Uterus (tissue), 4 donors: ENCODE data around the gene RNF112. TPM values are rescaled to one million over a fixed set of nuclear protein-coding genes. Genes with fewer than 3 reads are reported as not detected.

Source experiments
- DNase-seq, 2 donors: peaks; one replicate each; pipeline ENCODE4 v3.0.0-alpha.2; 2019 to 2020
- H3K27ac ChIP-seq, 2 donors: fragments of 200-600 bp; sonication (generic); 1 replicate in 1 of 2; 2 replicates in 1 of 2; pipeline ENCODE4 v1.5.1; 2016 to 2018
- H3K27me3 ChIP-seq, 2 donors: fragments of 200-600 bp; sonication (generic); one replicate each; pipeline ENCODE4 v1.5.1; 2018 to 2019; ENCODE audit warnings: control low read depth in 1 of 2
- H3K36me3 ChIP-seq, 2 donors: fragments of 200-600 bp; sonication (generic); one replicate each; pipeline ENCODE4 v1.5.1; 2019; ENCODE audit warnings: control low read depth in 1 of 2
- H3K4me1 ChIP-seq, 2 donors: fragments of 200-600 bp; sonication (generic); one replicate each; pipeline ENCODE4 v1.5.1; 2018 to 2019; ENCODE audit warnings: control low read depth in 1 of 2
- H3K4me3 ChIP-seq, 2 donors: fragments of 200-600 bp; sonication (generic); 1 replicate in 1 of 2; 2 replicates in 1 of 2; pipeline ENCODE4 v1.5.1; 2018 to 2019; ENCODE audit warnings: mild to moderate bottlenecking in 1 of 2
- H3K9me3 ChIP-seq, 2 donors: fragments of 200-600 bp; sonication (generic); one replicate each; pipeline ENCODE4 v1.5.1; 2019; ENCODE audit warnings: control low read depth in 1 of 2
- CTCF ChIP-seq, 4 experiments: fragments of 200-600 bp in 2 of 4; fragments of 450-650 bp in 2 of 4; sonication (generic) in 2 of 4; IDR thresholded peaks; one replicate each; pipeline ENCODE4 v1.5.1; 2016 to 2019; ENCODE audit warnings: antibody characterized with exemption in 4 of 4, mild to moderate bottlenecking in 2 of 4, moderate library complexity in 1 of 4
- POLR2A ChIP-seq, 2 donors: fragments of 450-650 bp; IDR thresholded peaks; one replicate each; pipeline ENCODE4 v1.6.1; 2016; ENCODE audit warnings: antibody characterized with exemption in 2 of 2, mild to moderate bottlenecking in 1 of 2, moderate library complexity in 1 of 2
- intact Hi-C: fragments of 100-400 bp; cut with DNase I; formaldehyde crosslinking; loops from one replicate; pipeline ENCODE4 v1.15.1; 2023; ENCODE audit warnings: low total_unique reads
- total RNA-seq, 4 donors: library from RNA; depleted of rRNA in 3 of 4; stranded (reverse); fragments of >200 nt in 3 of 4; gene quantifications; one replicate each; pipeline versions ENCODE4 v1.1.0 to v1.2.4, GENCODE V29; 2014 to 2023
- donor health status: DM: yes; HTN: yes; CAD: no.

RNF112 gene
- total RNA-seq, 4 donors from 2014 or later, result 0.88 to 14.7 (median 3.7) TPM

GRCh38 chr17:19411631-19412030 lies 599 bp downstream of the RNF112 start:
- no peak for DNase-seq
- no peak overlapping the region for H3K4me3 ChIP-seq
- H3K36me3 ChIP-seq, result no peaks in the 10 kb centered on the region
- H3K27ac ChIP-seq, result no peak overlapping the region
- intact Hi-C loops, result no loop called here
- TF ChIP-seq POLR2A (IDR thresholded peaks at IDR 0.05), result no peak
- TF ChIP-seq CTCF (IDR thresholded peaks at IDR 0.05), result no peak
- H3K4me1 ChIP-seq, result peaks cover 0 to 2% of the 10 kb centered on the region in 2 donors
- no peaks in the 10 kb centered on the region for H3K27me3 ChIP-seq
- no peaks in the 10 kb centered on the region for H3K9me3 ChIP-seq

GRCh38 chr17:19412510-19412909 lies 1.5 kb downstream of the RNF112 start:
- Histone ChIP-seq H3K36me3 (no peaks in the 10 kb centered on the region), H3K27me3 (no peaks in the 10 kb centered on the region), H3K27ac (no peak overlapping the region), H3K4me1 (peaks cover 0 to 2% of the 10 kb centered on the region in 2 donors), H3K4me3 (no peak overlapping the region), H3K9me3 (no peaks in the 10 kb centered on the region)
- intact Hi-C loops, result no loop called here
- TF ChIP-seq CTCF (IDR thresholded peaks at IDR 0.05) (no peak), POLR2A (IDR thresholded peaks at IDR 0.05) (no peak)
- DNase-seq, result no peak

GRCh38 chr17:19412984-19413383 lies 2.0 kb downstream of the RNF112 start:
- Histone ChIP-seq H3K4me3 (no peak overlapping the region), H3K27me3 (no peaks in the 10 kb centered on the region), H3K36me3 (no peaks in the 10 kb centered on the region), H3K9me3 (no peaks in the 10 kb centered on the region), H3K4me1 (peaks cover 0 to 2% of the 10 kb centered on the region in 2 donors), H3K27ac (no peak overlapping the region)
- TF ChIP-seq POLR2A (IDR thresholded peaks at IDR 0.05), result no peak
- TF ChIP-seq CTCF (IDR thresholded peaks at IDR 0.05), result no peak
- no peak for DNase-seq
- intact Hi-C loops, result no loop called here

- Histone ChIP-seq H3K27me3 (no peaks in the 10 kb centered on the region), H3K36me3 (no peaks in the 10 kb centered on the region), H3K9me3 (no peaks in the 10 kb centered on the region), H3K4me1 (peaks cover 0 to 2% of the 10 kb centered on the region in 2 donors), H3K4me3 (no peak overlapping the region), H3K27ac (no peak overlapping the region)
- intact Hi-C loops, result no loop called here
- TF ChIP-seq POLR2A (IDR thresholded peaks at IDR 0.05), result no peak
- no peak for TF ChIP-seq CTCF (IDR thresholded peaks at IDR 0.05)
- DNase-seq, result no peak
Measured at GRCh38 chr17:19413761-19414160, 2.7 kb downstream of the RNF112 start.

- H3K4me3 ChIP-seq, result no peak overlapping the region
- intact Hi-C loops, result no loop called here
- no peaks in the 10 kb centered on the region for H3K27me3 ChIP-seq
- peaks cover 0 to 2% of the 10 kb centered on the region in 2 donors for H3K4me1 ChIP-seq
- no peak overlapping the region for H3K27ac ChIP-seq
- TF ChIP-seq CTCF (IDR thresholded peaks at IDR 0.05) (no peak), POLR2A (IDR thresholded peaks at IDR 0.05) (no peak)
- H3K36me3 ChIP-seq, result no peaks in the 10 kb centered on the region
- DNase-seq, result no peak
- H3K9me3 ChIP-seq, result no peaks in the 10 kb centered on the region
Measured at GRCh38 chr17:19414396-19415280, 3.6 kb downstream of the RNF112 start.
